ENCODE measurements around the gene DPH7.
A peak's percentile ranks its signal among the peaks of the same experiment; 100 is the strongest.
"Not testable (repeated sequence)": the region's sequence is repeated elsewhere in the genome, so short reads cannot be mapped to it uniquely, and the experiment has no call there.

DPH7 gene

GRCh38 chr9:137578518-137579258 is at the start of gene DPH7:
TSS of gene DPH7 (minus strand) at chr9:137578925. CDS start at chr9:137578777, 148 bp downstream.
- peak; percentile 70 for DNase-seq

GRCh38 chr9:137627406-137627805 is 48.7 kb upstream of the DPH7 start:
- not testable (repeated sequence) for DNase-seq

GRCh38 chr9:137626464-137626863 is 47.7 kb upstream of the DPH7 start:
- no peak for DNase-seq

- not testable (repeated sequence) for DNase-seq
These were observed 43.5 kb upstream of the DPH7 start for GRCh38 chr9:137622211-137622610.

GRCh38 chr9:137621131-137621757 is 42.5 kb upstream of the DPH7 start:
- DNase-seq, result no peak

GRCh38 chr9:137620581-137620980 is 41.9 kb upstream of the DPH7 start:
- no peak for DNase-seq

GRCh38 chr9:137620048-137620405 is 41.3 kb upstream of the DPH7 start:
- DNase-seq, result no peak

- DNase-seq, result no peak
These were observed 40.7 kb upstream of the DPH7 start for GRCh38 chr9:137619240-137620047.

- DNase-seq, result peak; percentile 37
These were observed 39.7 kb upstream of the DPH7 start, which contains the start of gene EHMT1 for GRCh38 chr9:137618105-137619067. TSS of gene EHMT1 (plus strand) at chr9:137619005. CDS start at chr9:137619029, 24 bp downstream.

GRCh38 chr9:137615387-137615871 is 36.7 kb upstream of the DPH7 start:
- no peak for DNase-seq

GRCh38 chr9:137614631-137615386 is 36.1 kb upstream of the DPH7 start:
- DNase-seq, result no peak

- no peak for DNase-seq
These were observed 35.2 kb upstream of the DPH7 start for GRCh38 chr9:137613738-137614523.

- no peak for DNase-seq
These were observed 34.5 kb upstream of the DPH7 start for GRCh38 chr9:137613259-137613658.

GRCh38 chr9:137612741-137613142 is 34.0 kb upstream of the DPH7 start:
- no peak for DNase-seq

- no peak for DNase-seq
These were observed 33.2 kb upstream of the DPH7 start for GRCh38 chr9:137611623-137612609.

- no peak for DNase-seq
These were observed 32.2 kb upstream of the DPH7 start for GRCh38 chr9:137610944-137611343.

- DNase-seq, result no peak
These were observed 28.6 kb upstream of the DPH7 start for GRCh38 chr9:137607141-137607857.

GRCh38 chr9:137606734-137607138 is 28.0 kb upstream of the DPH7 start:
- DNase-seq, result no peak
